NK-92 (cell line): ENCODE measurements around the gene SPATA33.

Experiments used
- DNase-seq: peaks from one replicate; lab custom pipeline; 2025; ENCODE audit not compliant: unreplicated experiment; lab: John Stamatoyannopoulos, UW

The SPATA33 gene

DNA sequence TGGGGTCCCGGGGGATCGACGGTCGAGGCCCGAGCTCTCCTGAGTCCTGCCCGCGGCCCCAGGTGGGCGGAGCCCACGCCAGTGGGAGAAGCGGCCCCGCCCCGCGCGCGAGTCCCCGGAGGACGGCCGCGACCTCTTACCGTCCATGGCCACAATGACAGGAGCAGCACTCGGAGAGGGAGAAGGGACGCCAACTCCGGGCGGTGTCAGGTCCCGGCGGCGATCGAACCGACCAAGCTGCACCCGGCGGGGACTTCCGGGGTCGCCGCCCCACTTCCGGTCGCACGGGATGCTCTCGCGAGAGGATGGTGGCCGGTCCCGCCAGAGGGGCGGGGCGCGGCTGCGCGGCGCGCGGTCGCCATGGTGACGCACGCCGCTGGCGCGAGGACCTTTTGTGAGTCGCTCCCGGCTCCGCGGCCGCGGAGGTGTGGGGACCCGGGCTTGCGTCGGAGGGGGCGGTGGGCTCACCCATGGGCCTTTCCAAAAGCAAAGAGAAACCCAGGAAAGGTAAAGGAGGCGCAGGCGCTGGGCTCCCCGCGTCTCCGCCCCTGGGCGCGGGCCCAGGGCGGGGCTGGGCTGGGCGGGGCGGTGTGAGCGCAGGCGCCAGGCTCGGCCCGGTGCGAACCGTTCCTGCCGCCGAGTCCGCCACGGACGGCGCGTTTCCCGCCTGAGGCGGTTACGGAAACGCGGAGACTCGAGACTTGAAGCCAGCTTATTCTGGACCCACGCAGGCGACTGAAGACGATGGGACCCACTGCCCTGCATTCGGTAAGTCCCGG, at the start of gene SPATA33, which contains the start of gene CHMP1A:
Gene SPATA33, plus strand, starts transcription at position 395 of the 779 bp plus-strand sequence. Its CDS starts 76 bp downstream, at position 471.
Gene CHMP1A, minus strand, starts transcription at position 267 of the 779 bp plus-strand sequence. Its CDS starts 120 bp downstream, at position 147.
- peak; percentile 62 for DNase-seq

GRCh38 chr16:89607937-89608740, 49.5 kb upstream of the SPATA33 start:
- DNase-seq, result no peak

- no peak for DNase-seq
Observed at GRCh38 chr16:89610108-89610453, 47.6 kb upstream of the SPATA33 start.

DNA sequence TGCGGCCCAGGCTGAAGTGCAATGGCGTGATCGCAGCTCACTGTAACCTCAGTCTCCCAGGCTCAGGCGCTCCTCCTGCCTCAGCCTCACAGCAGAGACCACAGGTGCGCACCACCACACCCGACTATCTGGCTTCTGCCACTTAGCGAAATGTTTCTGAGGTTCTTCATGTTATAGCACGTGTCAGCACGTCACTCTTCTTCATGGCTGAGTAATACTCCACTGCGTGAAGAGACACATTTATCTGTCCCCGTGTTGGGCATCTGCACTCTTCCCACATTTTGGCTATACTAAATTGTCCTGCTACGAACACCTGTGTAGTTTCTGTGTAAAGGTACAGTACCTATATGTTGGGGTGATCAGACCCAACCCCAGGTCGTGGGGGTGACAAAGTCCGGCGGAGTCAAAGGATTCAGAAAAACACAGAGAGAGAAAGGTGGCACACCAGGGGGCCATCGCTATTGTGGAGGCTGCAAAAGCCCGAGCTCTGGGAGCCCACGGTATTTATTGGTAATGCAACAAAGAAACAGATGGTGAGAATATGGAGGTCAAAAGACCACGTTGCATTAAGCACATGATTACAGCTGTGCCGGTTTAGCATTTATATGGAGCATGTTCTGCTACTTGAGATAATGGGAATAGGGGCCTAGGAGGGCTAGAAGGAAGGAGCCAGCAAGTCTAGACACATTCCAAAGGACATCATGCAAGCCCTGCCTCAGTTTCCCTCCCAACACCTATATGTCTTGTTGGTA, 45.0 kb upstream of the SPATA33 start:
- no peak for DNase-seq

GRCh38 chr16:89613231-89613953, 44.2 kb upstream of the SPATA33 start, which contains the start of gene DPEP1:
TSS of gene DPEP1 (plus strand) at chr16:89613642. CDS start at chr16:89630411, 16,769 bp downstream.
- DNase-seq, result no peak

DNA sequence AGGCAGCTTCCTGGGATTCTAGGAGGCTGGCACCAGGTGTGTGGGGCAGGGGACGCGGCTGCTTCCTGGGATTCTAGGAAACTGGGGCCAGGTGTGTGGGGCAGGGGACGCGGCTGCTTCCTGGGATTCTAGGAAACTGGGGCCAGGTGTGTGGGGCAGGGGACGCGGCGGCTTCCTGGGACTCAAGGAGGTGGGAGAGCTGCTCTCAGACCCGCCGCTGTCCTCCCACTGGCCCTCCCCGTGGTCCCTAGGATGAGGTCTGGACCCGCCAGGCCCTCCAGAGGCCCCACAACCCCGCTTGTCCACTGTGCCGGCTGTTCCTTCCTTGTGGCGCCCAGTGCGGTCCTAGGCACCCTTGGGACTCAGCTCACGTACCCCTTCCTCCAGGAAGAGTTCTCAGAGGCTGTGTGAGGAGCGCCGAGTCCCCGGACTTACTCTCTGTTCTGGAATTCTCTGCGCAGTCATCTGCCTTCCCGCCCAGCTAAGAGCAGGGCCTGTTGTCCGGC, 43.6 kb upstream of the SPATA33 start:
- no peak for DNase-seq

DNA sequence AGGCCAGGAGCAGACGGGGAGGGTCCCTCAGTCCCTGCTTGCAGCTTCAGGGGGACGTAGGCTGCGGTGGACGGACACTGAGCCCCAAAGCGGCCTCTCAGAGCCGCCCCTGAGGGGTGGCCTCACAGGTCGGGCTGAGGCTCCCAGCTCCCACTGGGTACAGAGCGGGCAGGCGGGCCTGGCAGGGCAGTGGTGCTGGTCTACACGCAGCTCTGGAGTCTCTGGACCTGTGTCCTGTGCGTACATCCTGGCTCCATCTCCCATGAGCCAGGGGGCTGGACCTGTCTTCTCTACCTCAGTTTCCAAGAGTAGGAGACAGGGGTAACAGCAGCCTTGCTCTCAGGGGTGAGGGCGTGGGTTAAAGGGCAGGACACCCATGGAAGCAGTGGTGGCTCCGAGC, 42.5 kb upstream of the SPATA33 start:
- no peak for DNase-seq

GRCh38 chr16:89615596-89616090, 42.0 kb upstream of the SPATA33 start:
- no peak for DNase-seq

- no peak for DNase-seq
Observed at GRCh38 chr16:89616623-89617022, 41.0 kb upstream of the SPATA33 start.

- no peak for DNase-seq
Observed at GRCh38 chr16:89617036-89617435, 40.6 kb upstream of the SPATA33 start.

GRCh38 chr16:89618109-89618998, 39.3 kb upstream of the SPATA33 start:
- DNase-seq, result no peak

- DNase-seq, result no peak
Observed at GRCh38 chr16:89619840-89620239, 37.8 kb upstream of the SPATA33 start.

DNA sequence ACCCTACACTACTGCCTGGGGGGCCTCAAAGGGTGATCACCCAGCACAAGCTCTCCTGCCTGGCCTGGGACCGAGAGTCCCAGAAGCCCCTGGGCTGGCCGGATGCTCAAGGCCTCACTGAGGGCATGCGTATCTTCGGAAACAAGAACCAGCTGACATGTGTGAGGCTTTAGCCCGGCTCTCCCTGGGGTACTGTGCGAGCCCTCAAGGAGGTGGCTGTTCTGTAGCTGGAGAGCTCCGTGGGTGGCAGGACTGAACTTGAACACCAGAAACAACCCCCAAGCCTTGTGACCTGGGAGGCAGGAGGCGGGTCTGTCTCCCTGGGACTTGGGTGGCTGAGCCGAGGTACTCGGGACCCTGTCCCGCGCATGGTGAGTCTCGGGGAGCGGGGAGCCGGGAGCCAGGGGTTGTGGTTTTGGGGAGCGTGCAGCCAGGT, 37.2 kb upstream of the SPATA33 start:
- no peak for DNase-seq

DNA sequence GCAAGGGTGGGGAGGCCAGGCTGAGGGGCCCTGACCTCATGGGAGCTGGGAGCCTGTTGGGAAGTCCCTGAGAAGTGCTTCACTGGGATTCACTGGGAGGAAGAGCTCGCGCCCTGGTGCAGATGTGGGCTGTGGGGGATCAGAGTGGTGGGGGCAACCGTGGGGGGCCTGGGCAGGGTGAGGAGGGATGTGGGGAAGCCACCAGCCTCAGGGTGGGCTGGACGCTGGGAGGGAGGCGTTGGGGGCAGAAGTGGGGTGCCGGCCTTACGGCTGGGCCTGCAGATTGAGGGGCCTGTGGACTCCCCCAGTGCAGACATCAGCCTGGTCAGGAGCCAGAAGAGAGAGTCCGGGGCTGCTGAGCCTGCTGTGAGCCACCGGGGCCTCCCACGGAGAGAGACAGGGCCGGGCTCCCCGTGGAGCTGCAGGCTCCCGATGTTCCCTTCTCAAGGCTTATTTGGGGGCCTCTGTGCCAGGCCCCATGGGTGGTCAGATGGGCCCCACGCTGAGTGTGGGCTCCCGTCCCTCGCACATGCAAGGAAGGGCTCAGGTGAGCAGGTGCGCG, 36.4 kb upstream of the SPATA33 start:
- DNase-seq, result no peak

- no peak for DNase-seq
Observed at GRCh38 chr16:89621698-89622409, 35.8 kb upstream of the SPATA33 start.

- no peak for DNase-seq
Observed at GRCh38 chr16:89623511-89624261, 34.0 kb upstream of the SPATA33 start.
